ENCODE results near the gene SMIM36. TPM values are rescaled to one million over a fixed set of nuclear protein-coding genes. Genes with fewer than 3 reads are reported as not detected.

SMIM36 gene
- total RNA-seq, 1 donor from 2014 or later = not detected

DNA sequence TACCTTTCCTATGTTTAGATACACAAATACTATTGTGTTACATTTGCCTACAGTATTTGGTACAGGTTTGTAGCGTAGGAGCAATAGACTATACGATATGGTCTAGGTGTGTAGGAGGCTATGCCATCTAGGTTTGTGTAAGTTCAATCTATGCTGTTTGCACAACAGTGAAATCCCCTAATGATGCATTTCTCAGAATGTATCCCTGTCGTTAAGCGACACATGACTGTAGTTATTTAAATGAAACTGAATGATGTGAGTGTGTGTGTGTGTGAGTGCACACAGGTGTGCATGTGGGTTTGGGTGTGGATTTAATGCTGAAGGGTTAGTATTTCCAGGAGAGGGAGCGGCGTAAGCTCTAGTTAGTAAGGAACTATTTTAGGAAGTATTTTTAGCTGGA lies 34.6 kb upstream of the SMIM36 start:
- H3K9me3 Mint-ChIP-seq = peaks cover 7% of the 10 kb centered on the region

DNA sequence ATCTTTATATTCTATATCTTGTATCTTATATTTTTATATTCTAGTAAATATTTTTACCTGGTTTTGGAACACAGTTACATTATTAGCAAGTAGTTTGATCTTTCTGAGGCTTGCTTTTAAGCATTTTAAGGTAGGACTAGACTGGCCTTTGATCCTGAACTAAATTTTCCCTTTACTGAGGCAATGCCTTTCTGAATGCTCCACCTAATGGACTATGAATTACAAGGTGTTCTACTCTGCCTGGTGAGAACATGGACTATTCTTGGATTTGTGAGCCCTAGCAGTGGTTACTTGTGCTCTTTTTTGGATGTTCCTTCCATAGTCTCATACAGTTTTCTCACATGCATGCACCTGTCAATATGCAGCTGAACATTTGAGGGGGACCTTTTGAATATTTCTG lies 32.5 kb upstream of the SMIM36 start:
- H3K4me3 Mint-ChIP-seq = no peak overlapping the region

More for the DNA sequence above, 34.6 kb upstream of the SMIM36 start:
- Mint-ChIP-seq H3K4me1 (no peaks in the 10 kb centered on the region), H3K27me3 (ENCODE audit: low read depth) (peaks cover 2% of the 10 kb centered on the region), H3K4me3 (no peak overlapping the region), H3K36me3 (ENCODE audit: low read depth) (no peaks in the 10 kb centered on the region), H3K27ac (ENCODE audit: unreplicated experiment) (no peak overlapping the region)
- DNase-seq (ENCODE audit: low read depth, low spot score) = no peak
- TF ChIP-seq, protein P1, sequence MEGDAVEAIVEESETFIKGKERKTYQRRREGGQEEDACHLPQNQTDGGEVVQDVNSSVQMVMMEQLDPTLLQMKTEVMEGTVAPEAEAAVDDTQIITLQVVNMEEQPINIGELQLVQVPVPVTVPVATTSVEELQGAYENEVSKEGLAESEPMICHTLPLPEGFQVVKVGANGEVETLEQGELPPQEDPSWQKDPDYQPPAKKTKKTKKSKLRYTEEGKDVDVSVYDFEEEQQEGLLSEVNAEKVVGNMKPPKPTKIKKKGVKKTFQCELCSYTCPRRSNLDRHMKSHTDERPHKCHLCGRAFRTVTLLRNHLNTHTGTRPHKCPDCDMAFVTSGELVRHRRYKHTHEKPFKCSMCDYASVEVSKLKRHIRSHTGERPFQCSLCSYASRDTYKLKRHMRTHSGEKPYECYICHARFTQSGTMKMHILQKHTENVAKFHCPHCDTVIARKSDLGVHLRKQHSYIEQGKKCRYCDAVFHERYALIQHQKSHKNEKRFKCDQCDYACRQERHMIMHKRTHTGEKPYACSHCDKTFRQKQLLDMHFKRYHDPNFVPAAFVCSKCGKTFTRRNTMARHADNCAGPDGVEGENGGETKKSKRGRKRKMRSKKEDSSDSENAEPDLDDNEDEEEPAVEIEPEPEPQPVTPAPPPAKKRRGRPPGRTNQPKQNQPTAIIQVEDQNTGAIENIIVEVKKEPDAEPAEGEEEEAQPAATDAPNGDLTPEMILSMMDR (conservative IDR thresholded peaks at IDR 0.05) = no peak

DNA sequence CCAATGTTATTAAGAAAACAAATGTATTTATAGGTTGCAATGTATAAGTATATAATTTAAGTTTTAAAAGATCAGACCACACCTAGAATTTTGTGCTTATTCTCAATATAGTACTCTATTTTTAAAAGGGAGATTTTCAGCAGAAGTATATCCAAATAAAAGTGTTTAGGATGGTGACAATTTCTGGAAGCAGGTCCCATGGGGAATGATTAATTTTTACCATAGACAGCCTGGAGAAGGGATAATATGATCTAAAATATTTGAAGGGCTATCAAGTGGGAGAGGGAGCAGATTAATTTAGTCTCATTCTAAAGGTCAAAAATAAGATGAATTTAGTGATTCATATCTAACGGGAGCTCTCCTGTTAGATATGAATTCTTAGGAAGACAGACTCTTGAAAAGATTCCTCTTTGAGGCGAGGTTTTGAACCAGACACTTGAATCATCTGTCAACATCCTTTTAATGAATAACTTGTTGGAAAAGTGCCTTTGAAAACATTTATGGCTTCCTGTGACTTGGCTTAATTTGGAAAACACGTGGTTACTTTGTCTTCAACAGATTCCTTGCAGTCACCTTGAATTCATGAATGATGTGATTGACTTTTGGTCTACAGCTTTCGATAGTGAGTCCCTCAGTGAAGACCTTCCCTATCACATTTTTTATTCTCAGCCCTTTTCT lies 29.3 kb upstream of the SMIM36 start:
- Mint-ChIP-seq H3K27me3 (ENCODE audit: low read depth) (no peaks in the 10 kb centered on the region), H3K4me1 (no peaks in the 10 kb centered on the region), H3K27ac (ENCODE audit: unreplicated experiment) (no peak overlapping the region), H3K4me3 (no peak overlapping the region), H3K9me3 (no peaks in the 10 kb centered on the region), H3K36me3 (ENCODE audit: low read depth) (no peaks in the 10 kb centered on the region)
- TF ChIP-seq, protein P1 (conservative IDR thresholded peaks at IDR 0.05) = no peak
- no peak for DNase-seq (ENCODE audit: low read depth, low spot score)

More for the DNA sequence above, 32.5 kb upstream of the SMIM36 start:
- peaks cover 5% of the 10 kb centered on the region for H3K9me3 Mint-ChIP-seq
- peaks cover 2% of the 10 kb centered on the region for H3K27me3 Mint-ChIP-seq (ENCODE audit: low read depth)
- TF ChIP-seq, protein P1 (conservative IDR thresholded peaks at IDR 0.05) = no peak
- no peaks in the 10 kb centered on the region for H3K4me1 Mint-ChIP-seq
- H3K36me3 Mint-ChIP-seq (ENCODE audit: low read depth) = no peaks in the 10 kb centered on the region
- no peak overlapping the region for H3K27ac Mint-ChIP-seq (ENCODE audit: unreplicated experiment)
- DNase-seq (ENCODE audit: low read depth, low spot score) = no peak

DNA sequence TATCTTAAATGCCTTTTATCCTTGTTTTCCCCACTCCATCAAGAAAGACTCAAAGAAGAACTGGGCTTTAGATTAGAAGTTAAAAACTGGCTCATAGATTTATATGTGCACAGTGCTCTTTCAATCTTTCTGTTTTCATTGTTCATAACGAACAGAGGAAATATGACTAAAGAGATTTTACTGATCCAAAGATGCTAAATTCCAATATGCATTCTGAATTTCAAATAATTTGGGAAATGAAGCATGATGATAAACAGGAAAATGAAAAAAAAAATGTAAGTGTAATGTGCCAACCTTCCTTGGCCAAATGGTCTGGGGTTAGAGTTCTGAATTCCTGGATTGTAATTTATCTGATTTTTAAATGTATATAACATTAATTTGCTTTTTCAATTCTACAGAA lies 25.0 kb upstream of the SMIM36 start:
- H3K36me3 Mint-ChIP-seq (ENCODE audit: low read depth) = no peaks in the 10 kb centered on the region
- no peak for DNase-seq (ENCODE audit: low read depth, low spot score)
- H3K9me3 Mint-ChIP-seq = no peaks in the 10 kb centered on the region
- H3K4me1 Mint-ChIP-seq = no peaks in the 10 kb centered on the region
- TF ChIP-seq, protein P1 (conservative IDR thresholded peaks at IDR 0.05) = no peak
- no peak overlapping the region for H3K27ac Mint-ChIP-seq (ENCODE audit: unreplicated experiment)
- no peaks in the 10 kb centered on the region for H3K27me3 Mint-ChIP-seq (ENCODE audit: low read depth)
- no peak overlapping the region for H3K4me3 Mint-ChIP-seq

DNA sequence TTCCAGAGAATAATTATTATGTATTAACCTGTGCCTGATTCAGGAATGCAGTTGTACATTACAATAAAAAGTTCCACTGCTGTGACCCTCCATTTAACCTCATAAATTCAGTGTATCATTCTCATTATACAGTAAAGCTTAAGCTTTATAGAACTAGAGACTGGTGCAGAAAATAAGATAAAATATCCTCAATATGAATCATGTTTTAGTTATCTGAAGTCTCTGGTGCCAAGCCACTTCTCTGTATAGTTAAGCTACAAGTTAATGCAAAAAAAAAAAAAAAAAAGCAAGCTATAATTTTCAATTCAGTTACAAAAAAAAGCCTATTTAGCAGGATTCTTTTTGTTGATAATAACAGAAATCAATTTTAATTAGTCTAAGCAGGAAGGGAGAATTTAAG lies 22.4 kb upstream of the SMIM36 start:
- Mint-ChIP-seq H3K36me3 (ENCODE audit: low read depth) (no peaks in the 10 kb centered on the region), H3K9me3 (no peaks in the 10 kb centered on the region), H3K27ac (ENCODE audit: unreplicated experiment) (no peak overlapping the region), H3K4me1 (no peaks in the 10 kb centered on the region), H3K27me3 (ENCODE audit: low read depth) (no peaks in the 10 kb centered on the region), H3K4me3 (no peak overlapping the region)
- DNase-seq (ENCODE audit: low read depth, low spot score) = no peak
- TF ChIP-seq, protein P1 (conservative IDR thresholded peaks at IDR 0.05) = no peak
